ENCODE measurements around the gene ADIPOR2. TPM values are rescaled to one million over a fixed set of nuclear protein-coding genes. Genes with fewer than 3 reads are reported as not detected.

The ADIPOR2 gene
- total and polyA plus RNA-seq, 2 experiments from 2014 or later = 5.8 to 25.7 TPM

DNA sequence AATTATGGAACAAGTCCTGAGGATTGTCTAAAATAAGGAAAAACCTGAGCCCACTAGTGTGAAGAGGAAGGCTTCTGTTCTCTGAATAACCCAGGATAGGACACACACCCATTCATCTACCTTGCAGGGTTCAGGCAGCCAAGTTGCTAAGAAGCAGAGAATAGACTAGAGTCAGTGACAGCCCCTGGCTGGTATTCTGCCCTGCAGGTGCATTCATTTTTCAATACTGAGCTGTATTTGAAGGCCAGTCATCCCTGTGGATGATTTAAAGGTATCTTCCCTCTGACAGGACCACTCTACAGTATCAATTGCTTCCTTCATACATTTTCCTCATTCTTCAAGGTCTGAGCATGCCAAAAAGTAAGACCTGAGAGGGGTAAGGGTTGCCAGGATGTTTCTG lies 38.9 kb upstream of the ADIPOR2 start:
- Histone ChIP-seq H3K27ac (no peak overlapping the region), H3K27me3 (no peaks in the 10 kb centered on the region), H3K4me3 (no peak overlapping the region), H3K9me3 (ENCODE audit: low read depth) (no peaks in the 10 kb centered on the region), H3K4me1 (ENCODE audit: low read depth) (peaks cover 31% of the 10 kb centered on the region), H3K36me3 (peaks cover 14% of the 10 kb centered on the region)
- no peak for DNase-seq (ENCODE audit: low read depth in 1 of 2, low spot score in 1 of 2)
- TF ChIP-seq, protein P1, sequence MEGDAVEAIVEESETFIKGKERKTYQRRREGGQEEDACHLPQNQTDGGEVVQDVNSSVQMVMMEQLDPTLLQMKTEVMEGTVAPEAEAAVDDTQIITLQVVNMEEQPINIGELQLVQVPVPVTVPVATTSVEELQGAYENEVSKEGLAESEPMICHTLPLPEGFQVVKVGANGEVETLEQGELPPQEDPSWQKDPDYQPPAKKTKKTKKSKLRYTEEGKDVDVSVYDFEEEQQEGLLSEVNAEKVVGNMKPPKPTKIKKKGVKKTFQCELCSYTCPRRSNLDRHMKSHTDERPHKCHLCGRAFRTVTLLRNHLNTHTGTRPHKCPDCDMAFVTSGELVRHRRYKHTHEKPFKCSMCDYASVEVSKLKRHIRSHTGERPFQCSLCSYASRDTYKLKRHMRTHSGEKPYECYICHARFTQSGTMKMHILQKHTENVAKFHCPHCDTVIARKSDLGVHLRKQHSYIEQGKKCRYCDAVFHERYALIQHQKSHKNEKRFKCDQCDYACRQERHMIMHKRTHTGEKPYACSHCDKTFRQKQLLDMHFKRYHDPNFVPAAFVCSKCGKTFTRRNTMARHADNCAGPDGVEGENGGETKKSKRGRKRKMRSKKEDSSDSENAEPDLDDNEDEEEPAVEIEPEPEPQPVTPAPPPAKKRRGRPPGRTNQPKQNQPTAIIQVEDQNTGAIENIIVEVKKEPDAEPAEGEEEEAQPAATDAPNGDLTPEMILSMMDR (IDR thresholded peaks at IDR 0.05; ENCODE audit: low read depth, low read length) = no peak

DNA sequence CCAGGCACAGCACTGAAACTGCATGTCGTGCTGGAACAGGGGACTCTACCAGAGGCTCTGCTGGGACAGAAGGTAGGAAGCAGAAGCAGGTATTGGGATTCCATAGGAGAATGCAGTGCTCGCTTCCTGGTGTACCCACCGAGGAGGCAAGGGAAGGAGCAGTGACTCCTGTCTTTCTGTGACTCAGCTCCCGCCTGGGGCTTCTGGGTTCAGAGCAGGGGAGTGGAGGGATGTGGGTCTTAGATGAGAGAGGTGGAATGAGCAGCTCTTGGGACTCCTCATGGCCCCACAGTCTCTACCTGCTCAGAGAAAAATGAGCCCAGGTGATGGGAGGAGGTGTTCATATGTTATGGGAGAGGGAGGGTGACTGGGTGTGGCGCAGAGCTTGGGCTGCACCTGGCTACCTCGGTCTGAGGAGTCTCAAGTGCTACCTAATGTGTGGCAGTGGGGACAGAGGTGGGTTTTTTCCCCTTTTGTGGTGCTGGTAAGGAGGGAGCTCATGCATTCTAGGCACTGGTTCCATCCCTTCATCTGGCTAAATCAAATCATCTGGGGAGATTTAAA lies 35.6 kb upstream of the ADIPOR2 start:
- no peaks in the 10 kb centered on the region for H3K27me3 ChIP-seq
- H3K4me1 ChIP-seq (ENCODE audit: low read depth) = peaks cover 11% of the 10 kb centered on the region
- H3K36me3 ChIP-seq = no peaks in the 10 kb centered on the region
- TF ChIP-seq, protein P1 (IDR thresholded peaks at IDR 0.05; ENCODE audit: low read depth, low read length) = no peak
- H3K27ac ChIP-seq = no peak overlapping the region
- H3K4me3 ChIP-seq = no peak overlapping the region
- no peaks in the 10 kb centered on the region for H3K9me3 ChIP-seq (ENCODE audit: low read depth)
- DNase-seq (ENCODE audit: low read depth in 1 of 2, low spot score in 1 of 2) = no peak

DNA sequence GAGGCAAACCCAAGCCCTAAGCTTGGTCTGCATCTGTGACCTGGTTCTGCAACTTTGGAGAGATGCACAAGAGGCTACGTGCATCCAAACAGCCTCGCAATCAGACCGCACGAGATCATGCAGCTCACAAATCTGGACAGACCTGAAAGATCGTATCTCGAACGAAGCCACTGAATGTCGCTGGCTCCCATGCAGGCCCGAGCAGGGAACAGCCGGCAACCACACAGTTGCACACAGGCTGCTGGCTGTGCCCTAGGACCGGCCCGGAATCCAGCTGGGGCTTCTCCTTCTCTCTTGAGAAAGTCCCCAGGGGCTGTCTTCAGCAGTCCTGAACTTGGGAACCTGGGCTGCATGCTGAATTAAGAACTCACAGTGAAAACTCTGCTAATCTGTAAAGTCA lies 34.0 kb upstream of the ADIPOR2 start:
- Histone ChIP-seq H3K36me3 (no peaks in the 10 kb centered on the region), H3K4me1 (ENCODE audit: low read depth) (no peaks in the 10 kb centered on the region), H3K27me3 (no peaks in the 10 kb centered on the region), H3K4me3 (no peak overlapping the region), H3K9me3 (ENCODE audit: low read depth) (no peaks in the 10 kb centered on the region), H3K27ac (no peak overlapping the region)
- TF ChIP-seq, protein P1 (IDR thresholded peaks at IDR 0.05; ENCODE audit: low read depth, low read length) = no peak
- DNase-seq (ENCODE audit: low read depth in 1 of 2, low spot score in 1 of 2) = no peak

DNA sequence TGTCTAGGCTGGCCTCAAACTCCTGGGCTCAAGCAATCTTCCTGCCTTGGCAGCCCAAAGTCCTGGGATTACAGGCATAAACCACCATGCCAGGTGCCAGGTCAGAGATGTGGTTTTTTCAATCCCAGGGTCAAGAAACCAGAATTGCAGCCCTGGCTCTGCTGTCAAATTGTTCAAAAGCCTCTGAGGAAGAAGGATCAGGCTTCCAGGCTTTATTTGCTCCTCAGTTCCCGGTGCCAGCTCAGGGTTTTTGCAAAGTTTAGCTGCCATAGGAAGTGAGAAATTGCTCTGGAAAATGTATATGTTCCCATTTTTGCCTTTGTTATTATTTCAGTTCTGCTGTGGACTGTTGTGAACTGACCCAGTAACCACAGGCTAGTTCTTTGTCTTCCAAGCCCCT lies 33.2 kb upstream of the ADIPOR2 start:
- H3K27ac ChIP-seq = no peak overlapping the region
- TF ChIP-seq, protein P1 (IDR thresholded peaks at IDR 0.05; ENCODE audit: low read depth, low read length) = no peak
- DNase-seq (ENCODE audit: low read depth in 1 of 2, low spot score in 1 of 2) = no peak
- H3K4me1 ChIP-seq (ENCODE audit: low read depth) = no peaks in the 10 kb centered on the region
- H3K36me3 ChIP-seq = no peaks in the 10 kb centered on the region
- no peaks in the 10 kb centered on the region for H3K9me3 ChIP-seq (ENCODE audit: low read depth)
- peaks cover 1% of the 10 kb centered on the region for H3K27me3 ChIP-seq
- no peak overlapping the region for H3K4me3 ChIP-seq

DNA sequence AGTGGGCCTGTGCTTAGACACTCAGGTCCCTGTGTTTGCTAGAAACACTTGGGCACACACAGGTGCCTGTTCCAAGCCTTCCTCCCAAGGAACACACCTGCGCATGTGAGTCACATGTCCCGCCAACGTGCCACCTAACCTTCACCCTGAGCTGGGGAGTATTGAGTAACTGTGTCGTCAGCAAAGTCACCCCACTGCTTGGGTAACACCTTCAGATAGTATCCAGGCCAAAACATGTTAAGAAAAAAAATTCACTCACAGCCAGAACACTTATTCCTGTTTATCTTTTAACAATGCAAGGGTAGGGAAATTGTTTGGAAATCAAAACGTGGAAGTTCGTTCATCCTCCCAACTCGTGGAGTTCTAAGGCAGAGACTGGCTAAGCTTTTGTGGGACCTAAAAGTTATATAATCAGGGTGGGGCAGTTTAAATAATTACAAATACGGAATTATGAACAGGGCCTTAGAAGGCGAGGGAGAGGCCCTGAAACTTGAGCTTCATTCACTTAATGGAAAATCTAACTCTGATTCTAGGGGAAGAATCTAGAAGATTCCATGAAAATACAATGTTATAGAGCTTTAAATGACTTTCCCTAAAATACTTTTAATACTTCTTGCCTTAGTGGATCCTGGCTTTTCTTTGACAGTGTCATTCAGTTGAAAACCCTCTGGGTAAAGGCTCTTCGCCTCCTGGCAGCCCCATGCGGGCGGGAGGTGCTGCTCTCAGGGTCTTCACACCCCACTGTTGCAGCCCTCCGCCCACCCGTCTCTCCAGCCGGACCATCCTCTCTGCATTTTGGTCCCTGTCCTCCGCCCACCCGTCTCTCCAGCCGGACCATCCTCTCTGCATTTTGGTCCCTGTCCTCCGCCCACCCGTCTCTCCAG lies 30.3 kb upstream of the ADIPOR2 start:
- Histone ChIP-seq H3K27ac (no peak overlapping the region), H3K4me3 (no peak overlapping the region), H3K9me3 (ENCODE audit: low read depth) (no peaks in the 10 kb centered on the region), H3K27me3 (peaks cover 9% of the 10 kb centered on the region), H3K4me1 (ENCODE audit: low read depth) (no peaks in the 10 kb centered on the region), H3K36me3 (no peaks in the 10 kb centered on the region)
- TF ChIP-seq, protein P1 (IDR thresholded peaks at IDR 0.05; ENCODE audit: low read depth, low read length) = no peak
- peak in 1 of 2 donors; percentile 29 for DNase-seq (ENCODE audit: low read depth in 1 of 2, low spot score in 1 of 2)
